GM12875 (cell line): ENCODE measurements around the gene MCTP2.

ENCODE experiments used
- H3K4me3 ChIP-seq: one replicate; pipeline ENCODE4 v1.5.1; 2011; ENCODE audit warnings: low read depth, low read length, control low read depth
- CTCF ChIP-seq: IDR thresholded peaks from 2 replicates; pipeline ENCODE4 v1.5.1; 2011; ENCODE audit warnings: low read depth, mild to moderate bottlenecking, control low read depth, inconsistent platforms, low read length, moderate library complexity, borderline replicate concordance; ENCODE audit not compliant: insufficient read depth

Gene MCTP2

GRCh38 chr15:94360251-94360685 is 128.9 kb downstream of the MCTP2 start:
- TF ChIP-seq CTCF: no peak
- no peak overlapping the region for H3K4me3 ChIP-seq

GRCh38 chr15:94362385-94363092 is 131.2 kb downstream of the MCTP2 start:
- no peak overlapping the region for H3K4me3 ChIP-seq
- TF ChIP-seq CTCF: no peak

- no peak overlapping the region for H3K4me3 ChIP-seq
- no peak for TF ChIP-seq CTCF
Observed at GRCh38 chr15:94363382-94363781, 132.0 kb downstream of the MCTP2 start.

- H3K4me3 ChIP-seq: no peak overlapping the region
- no peak for TF ChIP-seq CTCF
Observed at GRCh38 chr15:94366781-94367180, 135.4 kb downstream of the MCTP2 start.

GRCh38 chr15:94367726-94368535 is 136.6 kb downstream of the MCTP2 start:
- no peak for TF ChIP-seq CTCF
- H3K4me3 ChIP-seq: no peak overlapping the region

GRCh38 chr15:94370206-94370935 is 139.0 kb downstream of the MCTP2 start:
- no peak for TF ChIP-seq CTCF
- H3K4me3 ChIP-seq: no peak overlapping the region
